Mesenchymal stem cell (in vitro differentiated cells and primary cell): ENCODE results near the gene PADI1.

ENCODE experiments used
- DNase-seq: peaks from one replicate; pipeline ENCODE4 v3.0.0-alpha.2; 2013
- H2AFZ ChIP-seq: one replicate; pipeline ENCODE4 v1.6.1; 2013; ENCODE audit warnings: low read depth, mild to moderate bottlenecking, control low read depth, inconsistent platforms, low read length, moderate library complexity
- H2AK5ac ChIP-seq: 2 replicates; pipeline ENCODE4 v1.6.1; 2013; ENCODE audit warnings: low read length, moderate library complexity, mild to moderate bottlenecking, inconsistent platforms; ENCODE audit not compliant: severe bottlenecking
- H2BK120ac ChIP-seq: one replicate; pipeline ENCODE4 v1.6.1; 2013; ENCODE audit warnings: low read depth, mild to moderate bottlenecking, inconsistent platforms, low read length, moderate library complexity
- H2BK12ac ChIP-seq, 2 experiments: one replicate each; pipeline ENCODE4 v1.6.1; 2013; ENCODE audit warnings: inconsistent platforms in 2 of 2, low read length in 2 of 2, mild to moderate bottlenecking in 2 of 2, moderate library complexity in 2 of 2, control low read depth in 1 of 2
- H2BK15ac ChIP-seq: one replicate; pipeline ENCODE4 v1.6.1; 2013; ENCODE audit warnings: mild to moderate bottlenecking, low read depth, inconsistent platforms; ENCODE audit not compliant: poor library complexity, severe bottlenecking
- H2BK5ac ChIP-seq: 2 replicates; pipeline ENCODE4 v1.6.1; 2013; ENCODE audit warnings: low read depth, mild to moderate bottlenecking, low read length, control low read depth, inconsistent platforms; ENCODE audit not compliant: poor library complexity, severe bottlenecking
- H3K14ac ChIP-seq, 2 experiments: one replicate each; pipeline ENCODE4 v1.6.1; 2013; ENCODE audit warnings: inconsistent platforms in 2 of 2, low read length in 2 of 2, control low read depth in 1 of 2, mild to moderate bottlenecking in 1 of 2, moderate library complexity in 1 of 2
- H3K18ac ChIP-seq, 2 experiments: one replicate each; pipeline ENCODE4 v1.6.1; 2013; ENCODE audit warnings: inconsistent platforms in 2 of 2, low read length in 2 of 2, control low read depth in 1 of 2, low read depth in 1 of 2, mild to moderate bottlenecking in 1 of 2
- H3K23ac ChIP-seq, 2 experiments: one replicate each; pipeline ENCODE4 v1.6.1; 2013; ENCODE audit warnings: inconsistent platforms in 2 of 2, low read length in 2 of 2, mild to moderate bottlenecking in 2 of 2, moderate library complexity in 2 of 2, control low read depth in 1 of 2
- H3K27ac ChIP-seq: 2 replicates; pipeline ENCODE4 v1.5.1; 2013; ENCODE audit warnings: mild to moderate bottlenecking, moderate library complexity, low read length, control low read depth, inconsistent platforms; ENCODE audit not compliant: poor library complexity, severe bottlenecking
- H3K27me3 ChIP-seq, 2 experiments: 2 replicates each; pipeline versions ENCODE4 v1.6.1 to v1.7.0; 2013; ENCODE audit warnings: low read length in 2 of 2, mild to moderate bottlenecking in 2 of 2, moderate library complexity in 2 of 2, control low read depth in 1 of 2, inconsistent platforms in 1 of 2; ENCODE audit not compliant: control insufficient read depth in 1 of 2, insufficient read depth in 1 of 2
- H3K36me3 ChIP-seq, 2 experiments: 2 replicates each; pipeline versions ENCODE4 v1.6.1 to v1.7.0; 2013; ENCODE audit warnings: low read length in 2 of 2, control low read depth in 1 of 2, inconsistent platforms in 1 of 2, low read depth in 1 of 2, mild to moderate bottlenecking in 1 of 2; ENCODE audit not compliant: insufficient read depth in 2 of 2, control insufficient read depth in 1 of 2
- H3K4ac ChIP-seq, 2 experiments: one replicate each; pipeline ENCODE4 v1.6.1; 2013; ENCODE audit warnings: inconsistent platforms in 2 of 2, low read length in 2 of 2, mild to moderate bottlenecking in 2 of 2, moderate library complexity in 2 of 2, control low read depth in 1 of 2, low read depth in 1 of 2
- H3K4me1 ChIP-seq: 2 replicates; pipeline ENCODE4 v1.6.1; 2013; ENCODE audit warnings: low read depth, low read length, control low read depth; ENCODE audit not compliant: control insufficient read depth, insufficient read depth
- H3K4me2 ChIP-seq: 2 replicates; pipeline ENCODE4 v1.6.1; 2013; ENCODE audit warnings: low read length, mild to moderate bottlenecking, inconsistent platforms; ENCODE audit not compliant: poor library complexity, severe bottlenecking
- H3K4me3 ChIP-seq, 2 experiments: 2 replicates each; pipeline versions ENCODE4 v1.5.1 to v1.7.0; 2013; ENCODE audit warnings: low read length in 2 of 2, mild to moderate bottlenecking in 2 of 2, control low read depth in 1 of 2, low read depth in 1 of 2; ENCODE audit not compliant: insufficient read depth in 1 of 2
- H3K79me1 ChIP-seq: replicated peaks from 2 replicates; pipeline ENCODE4 v1.6.1; 2013; ENCODE audit warnings: mild to moderate bottlenecking, control low read depth, low read length, inconsistent platforms; ENCODE audit not compliant: poor library complexity, severe bottlenecking
- H3K9ac ChIP-seq: 2 replicates; pipeline ENCODE4 v1.7.0; 2013; ENCODE audit warnings: mild to moderate bottlenecking, low read length, moderate library complexity
- H3K9me3 ChIP-seq: 2 replicates; pipeline ENCODE4 v1.7.0; 2013; ENCODE audit warnings: mild to moderate bottlenecking, low read length; ENCODE audit not compliant: control insufficient read depth
- H4K8ac ChIP-seq: one replicate; pipeline ENCODE4 v1.6.1; 2013; ENCODE audit warnings: inconsistent platforms, mild to moderate bottlenecking, low read length, moderate library complexity
- H4K91ac ChIP-seq: one replicate; pipeline ENCODE4 v1.6.1; 2013; ENCODE audit warnings: mild to moderate bottlenecking, low read length, inconsistent platforms
- WGBS: methylation state at CpG from one replicate; pipeline ENCODE4 v1.1.7; 2013; ENCODE audit warnings: mixed read lengths; 5-methylcytosine and 5-hydroxymethylcytosine counted together

The PADI1 gene

GRCh38 chr1:17193222-17194132 lies 11.5 kb upstream of the PADI1 start:
- WGBS: 96% methylated on average over 17 of the region's 17 CpGs
- H2AK5ac ChIP-seq: peak overlapping the region; percentile 29
- H3K36me3 ChIP-seq: peaks cover 0 to 13% of the 10 kb centered on the region in 2 experiments
- H3K9me3 ChIP-seq: peaks cover 5% of the 10 kb centered on the region
- H3K27ac ChIP-seq: no peak overlapping the region
- H3K27me3 ChIP-seq: peaks cover 0 to 54% of the 10 kb centered on the region in 2 experiments
- DNase-seq: no peak
- peaks cover 34% of the 10 kb centered on the region for H3K4me1 ChIP-seq
- no peak overlapping the region for H3K14ac ChIP-seq
- no peak overlapping the region for H3K4me3 ChIP-seq
- H3K18ac ChIP-seq: peak overlapping the region in 1 of 2 experiments; percentile 6
- H3K23ac ChIP-seq: no peak overlapping the region
- no peak overlapping the region for H3K4me2 ChIP-seq
- H2AFZ ChIP-seq: no peak overlapping the region
- H3K79me1 ChIP-seq: peaks cover 1% of the 10 kb centered on the region
- no peak overlapping the region for H3K9ac ChIP-seq
- H2BK12ac ChIP-seq: peak overlapping the region in 1 of 2 experiments; percentile 11
- H4K8ac ChIP-seq: no peak overlapping the region
- no peak overlapping the region for H2BK120ac ChIP-seq
- peak overlapping the region; percentile 2 for H2BK15ac ChIP-seq
- H3K4ac ChIP-seq: peak overlapping the region in 1 of 2 experiments; percentile 7
- H4K91ac ChIP-seq: peak overlapping the region; percentile 70
- no peak overlapping the region for H2BK5ac ChIP-seq

GRCh38 chr1:17194133-17194475 lies 10.8 kb upstream of the PADI1 start:
- H2BK120ac ChIP-seq: peak overlapping the region; percentile 24
- H3K23ac ChIP-seq: no peak overlapping the region
- peak overlapping the region; percentile 62 for H4K91ac ChIP-seq
- H3K4me1 ChIP-seq: peaks cover 40% of the 10 kb centered on the region
- H3K18ac ChIP-seq: peak overlapping the region; percentile 6 to 55
- H2BK15ac ChIP-seq: peak overlapping the region; percentile 55
- no peak overlapping the region for H3K27ac ChIP-seq
- H3K27me3 ChIP-seq: peaks cover 0 to 60% of the 10 kb centered on the region in 2 experiments
- peaks cover 1% of the 10 kb centered on the region for H3K79me1 ChIP-seq
- H3K4me2 ChIP-seq: no peak overlapping the region
- peaks cover 0 to 13% of the 10 kb centered on the region in 2 experiments for H3K36me3 ChIP-seq
- H4K8ac ChIP-seq: no peak overlapping the region
- H2BK12ac ChIP-seq: peak overlapping the region; percentile 10 to 11
- H2AK5ac ChIP-seq: peak overlapping the region; percentile 29
- H3K9ac ChIP-seq: no peak overlapping the region
- no peak overlapping the region for H3K4me3 ChIP-seq
- no peaks in the 10 kb centered on the region for H3K9me3 ChIP-seq
- no peak overlapping the region for H2AFZ ChIP-seq
- DNase-seq: no peak
- H2BK5ac ChIP-seq: peak overlapping the region; percentile 45
- H3K4ac ChIP-seq: peak overlapping the region in 1 of 2 experiments; percentile 7
- 80% methylated on average over 3 of the region's 3 CpGs for WGBS
- H3K14ac ChIP-seq: no peak overlapping the region

GRCh38 chr1:17194615-17195528 lies 10.1 kb upstream of the PADI1 start:
- H2BK120ac ChIP-seq: peak overlapping the region; percentile 24
- peak overlapping the region in 1 of 2 experiments; percentile 13 for H2BK12ac ChIP-seq
- peak overlapping the region; percentile 31 for H4K91ac ChIP-seq
- peaks cover 0 to 68% of the 10 kb centered on the region in 2 experiments for H3K27me3 ChIP-seq
- 83% methylated on average over 6 of the region's 8 CpGs for WGBS
- H3K9ac ChIP-seq: no peak overlapping the region
- peak overlapping the region; percentile 11 to 55 for H3K18ac ChIP-seq
- no peak overlapping the region for H3K4me3 ChIP-seq
- DNase-seq: no peak
- H4K8ac ChIP-seq: no peak overlapping the region
- no peak overlapping the region for H3K4me2 ChIP-seq
- H2AK5ac ChIP-seq: peak overlapping the region; percentile 99
- H3K9me3 ChIP-seq: no peaks in the 10 kb centered on the region
- peaks cover 0 to 13% of the 10 kb centered on the region in 2 experiments for H3K36me3 ChIP-seq
- H2BK5ac ChIP-seq: peak overlapping the region; percentile 45
- no peak overlapping the region for H3K23ac ChIP-seq
- no peak overlapping the region for H2AFZ ChIP-seq
- peak overlapping the region in 1 of 2 experiments; percentile 2 for H3K14ac ChIP-seq
- peak overlapping the region; percentile 25 to 49 for H3K4ac ChIP-seq
- H3K27ac ChIP-seq: no peak overlapping the region
- H3K4me1 ChIP-seq: peaks cover 46% of the 10 kb centered on the region
- H2BK15ac ChIP-seq: peak overlapping the region; percentile 9
- peaks cover 1% of the 10 kb centered on the region for H3K79me1 ChIP-seq
